Gastrocnemius medialis (tissue), 4 donors: Measurements from ENCODE around the gene RAN.
"Not testable (repeated sequence)": the region's sequence is repeated elsewhere in the genome, so short reads cannot be mapped to it uniquely, and the experiment has no call there.

ENCODE experiments used
- POLR2A ChIP-seq, 2 donors: fragments of 450-650 bp; IDR thresholded peaks; one replicate each; pipeline ENCODE4 v1.6.1; 2017; ENCODE audit warnings: antibody characterized with exemption in 2 of 2, mild to moderate bottlenecking in 2 of 2, moderate library complexity in 2 of 2
- TF ChIP-seq, protein P1 (sequence below), 5 experiments: fragments of 450-650 bp in 3 of 5; fragments of 200-600 bp in 2 of 5; sonication (generic) in 2 of 5; IDR thresholded peaks in 4 of 5; conservative IDR thresholded peaks in 1 of 5; 1 replicate in 4 of 5; 2 replicates in 1 of 5; pipeline ENCODE4 v1.5.1; 2016 to 2019; ENCODE audit warnings: antibody characterized with exemption in 5 of 5, mild to moderate bottlenecking in 3 of 5, moderate library complexity in 3 of 5

DNA sequence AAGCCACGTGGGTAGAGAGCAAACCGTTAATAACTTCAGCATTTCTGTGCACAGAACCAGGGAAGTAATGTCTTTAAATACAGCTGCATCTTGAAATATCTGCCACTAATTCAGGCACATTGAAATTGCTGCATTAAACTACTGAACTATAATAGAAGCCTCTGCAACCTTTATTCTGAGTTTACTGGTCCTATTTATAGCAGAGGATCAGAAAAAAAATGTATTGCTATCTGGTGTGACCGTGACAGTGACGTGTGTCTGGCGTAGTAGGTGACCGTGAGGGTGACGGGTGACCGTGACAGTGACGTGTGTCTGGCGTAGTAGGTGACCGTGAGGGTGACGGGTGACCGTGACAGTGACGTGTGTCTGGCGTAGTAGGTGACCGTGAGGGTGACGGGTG lies 15.3 kb downstream of the RAN start:
- TF ChIP-seq, protein P1, sequence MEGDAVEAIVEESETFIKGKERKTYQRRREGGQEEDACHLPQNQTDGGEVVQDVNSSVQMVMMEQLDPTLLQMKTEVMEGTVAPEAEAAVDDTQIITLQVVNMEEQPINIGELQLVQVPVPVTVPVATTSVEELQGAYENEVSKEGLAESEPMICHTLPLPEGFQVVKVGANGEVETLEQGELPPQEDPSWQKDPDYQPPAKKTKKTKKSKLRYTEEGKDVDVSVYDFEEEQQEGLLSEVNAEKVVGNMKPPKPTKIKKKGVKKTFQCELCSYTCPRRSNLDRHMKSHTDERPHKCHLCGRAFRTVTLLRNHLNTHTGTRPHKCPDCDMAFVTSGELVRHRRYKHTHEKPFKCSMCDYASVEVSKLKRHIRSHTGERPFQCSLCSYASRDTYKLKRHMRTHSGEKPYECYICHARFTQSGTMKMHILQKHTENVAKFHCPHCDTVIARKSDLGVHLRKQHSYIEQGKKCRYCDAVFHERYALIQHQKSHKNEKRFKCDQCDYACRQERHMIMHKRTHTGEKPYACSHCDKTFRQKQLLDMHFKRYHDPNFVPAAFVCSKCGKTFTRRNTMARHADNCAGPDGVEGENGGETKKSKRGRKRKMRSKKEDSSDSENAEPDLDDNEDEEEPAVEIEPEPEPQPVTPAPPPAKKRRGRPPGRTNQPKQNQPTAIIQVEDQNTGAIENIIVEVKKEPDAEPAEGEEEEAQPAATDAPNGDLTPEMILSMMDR (IDR thresholded peaks at IDR 0.05 in 4 of 5, conservative IDR thresholded peaks at IDR 0.05 in 1 of 5) = not testable (repeated sequence)
- TF ChIP-seq POLR2A (IDR thresholded peaks at IDR 0.05) = not testable (repeated sequence)
